Loucy (cell line): ENCODE results near the gene MRO.

Experiments
- H2AFZ ChIP-seq: fragments of 200-600 bp; sonication (generic); 2 replicates; pipeline ENCODE4 v1.6.0; 2016; ENCODE audit warnings: antibody characterized with exemption, mild to moderate bottlenecking, low read length, moderate library complexity
- H3F3A ChIP-seq: fragments of 200-600 bp; 2 replicates; pipeline ENCODE4 v1.6.0; 2016; ENCODE audit warnings: antibody characterized with exemption, low read depth, mild to moderate bottlenecking
- H3K27me3 ChIP-seq: fragments of 200-600 bp; sonication (generic); 2 replicates; pipeline ENCODE4 v1.6.1; 2014; ENCODE audit warnings: low read length, mild to moderate bottlenecking; ENCODE audit not compliant: insufficient read depth, poor library complexity, severe bottlenecking
- H3K36me3 ChIP-seq: fragments of 200-600 bp; sonication (generic); 2 replicates; pipeline ENCODE4 v1.6.1; 2016; ENCODE audit warnings: low read length; ENCODE audit not compliant: insufficient read depth
- H3K4me1 ChIP-seq: fragments of 200-600 bp; sonication (generic); 2 replicates; pipeline ENCODE4 v1.5.1; 2014; ENCODE audit warnings: low read length, mild to moderate bottlenecking; ENCODE audit not compliant: insufficient read depth, poor library complexity, severe bottlenecking
- H3K4me2 ChIP-seq: fragments of 200-600 bp; sonication (generic); 2 replicates; pipeline ENCODE4 v1.6.0; 2014; ENCODE audit warnings: antibody characterized with exemption, low read length, low read depth, mild to moderate bottlenecking; ENCODE audit not compliant: poor library complexity, severe bottlenecking
- H3K4me3 ChIP-seq: fragments of 200-600 bp; sonication (generic); 2 replicates; pipeline ENCODE4 v1.5.1; 2014; ENCODE audit warnings: low read length, mild to moderate bottlenecking, mixed read lengths; ENCODE audit not compliant: poor library complexity, severe bottlenecking
- H3K79me2 ChIP-seq: fragments of 200-600 bp; sonication (generic); 2 replicates; pipeline ENCODE4 v1.6.1; 2014; ENCODE audit warnings: low read length; ENCODE audit not compliant: insufficient read depth
- H3K9ac ChIP-seq: fragments of 200-600 bp; sonication (generic); 2 replicates; pipeline ENCODE4 v1.6.0; 2014; ENCODE audit warnings: mild to moderate bottlenecking, low read depth, low read length, moderate library complexity; ENCODE audit not compliant: poor library complexity, severe bottlenecking
- H3K9me2 ChIP-seq: fragments of 200-600 bp; sonication (generic); replicated peaks from 2 replicates; pipeline ENCODE4 v1.6.1; 2016; ENCODE audit warnings: low read depth, low read length, mixed read lengths
- H3K9me3 ChIP-seq: fragments of 200-600 bp; sonication (generic); 2 replicates; pipeline ENCODE4 v1.6.1; 2014; ENCODE audit warnings: mild to moderate bottlenecking, antibody characterized with exemption, low read length, low read depth; ENCODE audit not compliant: insufficient read depth
- H4K20me1 ChIP-seq: fragments of 200-600 bp; sonication (generic); 2 replicates; pipeline ENCODE4 v1.6.0; 2014; ENCODE audit warnings: antibody characterized with exemption, low read length, mild to moderate bottlenecking; ENCODE audit not compliant: insufficient read depth, poor library complexity, severe bottlenecking
- EZH2phosphoT487 ChIP-seq: fragments of 200-600 bp; IDR thresholded peaks from 2 replicates; pipeline ENCODE4 v1.6.1; 2018; ENCODE audit warnings: antibody characterized with exemption, mild to moderate bottlenecking, moderate library complexity, borderline replicate concordance
- TF ChIP-seq, protein P1 (sequence below): fragments of 200-600 bp; sonication (generic); conservative IDR thresholded peaks from 2 replicates; pipeline ENCODE4 v1.5.1; 2014; ENCODE audit warnings: mild to moderate bottlenecking, antibody characterized with exemption, low read length

The MRO gene

DNA sequence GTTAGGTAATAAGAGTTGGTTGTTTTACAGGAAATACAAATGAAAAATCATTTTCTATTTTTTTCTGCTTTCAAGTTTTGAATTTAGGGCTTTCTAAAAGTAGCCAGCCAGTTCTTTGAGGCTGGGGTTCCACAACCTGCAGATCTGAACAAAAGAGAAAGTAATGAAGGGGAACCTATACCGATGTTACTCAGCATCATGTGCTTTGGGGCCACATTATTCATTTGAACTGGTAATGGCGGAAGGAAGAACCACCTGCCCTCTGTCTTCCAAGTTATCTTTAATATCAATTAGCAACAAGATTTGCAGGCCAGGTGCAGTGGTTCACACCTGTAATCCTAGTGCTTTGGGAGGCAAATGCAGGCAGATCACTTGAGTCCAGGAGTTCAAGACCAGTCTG lies 12.9 kb upstream of the MRO start:
- Histone ChIP-seq H3K4me3 (no peak overlapping the region), H4K20me1 (no peaks in the 10 kb centered on the region), H3K36me3 (no peaks in the 10 kb centered on the region), H3K9ac (no peak overlapping the region), H3K27me3 (no peaks in the 10 kb centered on the region), H3K9me2 (no peaks in the 10 kb centered on the region), H3K4me2 (no peak overlapping the region), H3F3A (no peaks in the 10 kb centered on the region), H3K9me3 (no peaks in the 10 kb centered on the region), H2AFZ (no peak overlapping the region), H3K79me2 (no peaks in the 10 kb centered on the region), H3K4me1 (no peaks in the 10 kb centered on the region)
- TF ChIP-seq, protein P1, sequence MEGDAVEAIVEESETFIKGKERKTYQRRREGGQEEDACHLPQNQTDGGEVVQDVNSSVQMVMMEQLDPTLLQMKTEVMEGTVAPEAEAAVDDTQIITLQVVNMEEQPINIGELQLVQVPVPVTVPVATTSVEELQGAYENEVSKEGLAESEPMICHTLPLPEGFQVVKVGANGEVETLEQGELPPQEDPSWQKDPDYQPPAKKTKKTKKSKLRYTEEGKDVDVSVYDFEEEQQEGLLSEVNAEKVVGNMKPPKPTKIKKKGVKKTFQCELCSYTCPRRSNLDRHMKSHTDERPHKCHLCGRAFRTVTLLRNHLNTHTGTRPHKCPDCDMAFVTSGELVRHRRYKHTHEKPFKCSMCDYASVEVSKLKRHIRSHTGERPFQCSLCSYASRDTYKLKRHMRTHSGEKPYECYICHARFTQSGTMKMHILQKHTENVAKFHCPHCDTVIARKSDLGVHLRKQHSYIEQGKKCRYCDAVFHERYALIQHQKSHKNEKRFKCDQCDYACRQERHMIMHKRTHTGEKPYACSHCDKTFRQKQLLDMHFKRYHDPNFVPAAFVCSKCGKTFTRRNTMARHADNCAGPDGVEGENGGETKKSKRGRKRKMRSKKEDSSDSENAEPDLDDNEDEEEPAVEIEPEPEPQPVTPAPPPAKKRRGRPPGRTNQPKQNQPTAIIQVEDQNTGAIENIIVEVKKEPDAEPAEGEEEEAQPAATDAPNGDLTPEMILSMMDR: no peak
- no peak for TF ChIP-seq EZH2phosphoT487

DNA sequence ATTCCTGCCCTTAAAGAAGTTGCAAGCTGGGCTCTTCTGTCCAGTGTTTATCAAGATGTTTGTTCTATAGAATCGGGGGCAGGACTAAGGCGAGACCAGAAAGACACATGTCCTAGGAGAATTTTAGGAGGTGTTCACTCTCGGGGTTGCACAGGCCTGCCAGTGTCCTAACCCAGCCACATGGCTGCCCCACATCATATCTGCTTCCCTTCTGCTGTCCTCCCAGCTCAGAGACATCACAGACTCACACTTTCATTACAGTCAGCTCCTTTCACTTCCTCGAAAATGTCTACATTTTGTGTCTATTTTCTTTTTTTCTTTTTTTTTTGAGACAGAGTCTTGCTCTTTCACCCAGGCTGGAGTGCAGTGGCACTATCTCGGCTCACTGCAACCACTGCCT lies 10.7 kb upstream of the MRO start:
- H3K4me3 ChIP-seq: no peak overlapping the region
- H3K4me2 ChIP-seq: no peak overlapping the region
- no peak overlapping the region for H2AFZ ChIP-seq
- H3K9me2 ChIP-seq: no peaks in the 10 kb centered on the region
- H3F3A ChIP-seq: no peaks in the 10 kb centered on the region
- H3K36me3 ChIP-seq: no peaks in the 10 kb centered on the region
- no peak for TF ChIP-seq EZH2phosphoT487
- TF ChIP-seq, protein P1: no peak
- no peaks in the 10 kb centered on the region for H4K20me1 ChIP-seq
- H3K27me3 ChIP-seq: no peaks in the 10 kb centered on the region
- H3K9ac ChIP-seq: no peak overlapping the region
- H3K9me3 ChIP-seq: no peaks in the 10 kb centered on the region
- H3K4me1 ChIP-seq: no peaks in the 10 kb centered on the region
- no peaks in the 10 kb centered on the region for H3K79me2 ChIP-seq

DNA sequence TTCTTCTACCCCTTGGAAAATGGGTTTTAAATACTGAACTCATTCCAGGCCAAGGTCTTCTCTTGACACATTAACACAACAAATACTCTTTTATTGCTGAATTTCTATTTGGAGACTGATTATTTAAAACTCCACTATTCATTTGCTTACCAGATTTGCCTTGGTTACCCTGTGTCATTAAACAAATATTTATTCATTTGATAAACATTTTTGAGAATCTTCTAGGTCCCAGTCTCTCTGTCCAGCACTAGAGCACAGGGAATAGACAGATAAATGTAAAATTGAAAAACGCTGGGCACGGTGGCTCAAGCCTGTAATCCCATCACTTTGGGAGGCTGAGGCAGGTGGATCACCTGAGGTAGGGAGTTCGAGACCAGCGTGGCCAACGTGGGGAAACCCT lies 9.8 kb upstream of the MRO start:
- Histone ChIP-seq H4K20me1 (no peaks in the 10 kb centered on the region), H3K4me2 (no peak overlapping the region), H3K36me3 (no peaks in the 10 kb centered on the region), H3K27me3 (no peaks in the 10 kb centered on the region), H3K9me2 (no peaks in the 10 kb centered on the region), H3F3A (no peaks in the 10 kb centered on the region), H3K4me1 (no peaks in the 10 kb centered on the region), H3K4me3 (no peak overlapping the region), H3K79me2 (no peaks in the 10 kb centered on the region), H2AFZ (no peak overlapping the region), H3K9ac (no peak overlapping the region), H3K9me3 (no peaks in the 10 kb centered on the region)
- TF ChIP-seq EZH2phosphoT487: no peak
- TF ChIP-seq, protein P1: no peak
